ENCODE data around the gene SNX9.

The SNX9 gene

DNA sequence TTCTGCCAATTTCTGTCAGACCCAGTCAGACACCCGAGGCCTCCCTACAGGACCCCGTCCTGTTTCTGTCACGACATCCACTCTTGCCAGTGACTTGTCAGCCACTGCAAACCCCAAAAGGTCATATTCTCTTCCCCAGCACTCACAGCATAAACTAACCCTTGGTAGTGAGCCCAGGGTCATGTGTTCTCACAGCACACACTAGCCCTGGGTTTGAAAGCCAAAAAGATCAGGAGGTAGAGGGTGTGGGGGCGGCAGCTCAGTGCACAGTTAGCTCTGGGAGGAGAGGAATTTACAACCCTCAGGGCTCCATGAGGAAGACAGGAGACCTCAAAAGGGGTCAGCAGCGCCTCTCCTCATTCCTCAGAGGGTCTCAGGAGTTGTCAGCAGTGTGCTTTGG lies 9.9 kb upstream of the SNX9 start:
- Histone ChIP-seq H3K9me3 (ENCODE audit: low read length) (peaks cover 4% of the 10 kb centered on the region; the same call in 1 of the 2 replicates), H3K27me3 (ENCODE audit: insufficient read depth, low read length) (0 out of 2 replicates have a peak, but pooled peaks cover 3% of the 10 kb centered on the region), H3K79me2 (ENCODE audit: insufficient read depth, low read length) (no peaks in the 10 kb centered on the region), H4K20me1 (ENCODE audit: insufficient read depth, low read length) (no peaks in the 10 kb centered on the region), H3F3A (ENCODE audit: insufficient read depth, low read length) (no peaks in the 10 kb centered on the region), H3K4me1 (ENCODE audit: insufficient read depth, low read length, severe bottlenecking) (peaks cover 8% of the 10 kb centered on the region), H3K9ac (ENCODE audit: low read length) (no peak overlapping the region), H2AFZ (ENCODE audit: low read length) (no peak overlapping the region), H3K4me3 (ENCODE audit: low read depth, low read length, poor library complexity, severe bottlenecking) (no peak overlapping the region), H3K4me2 (ENCODE audit: low read length) (no peak overlapping the region), H3K9me2 (ENCODE audit: low read depth, low read length) (no peaks in the 10 kb centered on the region), H3K27ac (ENCODE audit: low read depth, low read length, poor library complexity, severe bottlenecking) (no peak overlapping the region), H3K36me3 (ENCODE audit: insufficient read depth, low read length) (no peaks in the 10 kb centered on the region)
- no peak for TF ChIP-seq EZH2 (IDR thresholded peaks at IDR 0.05; ENCODE audit: borderline replicate concordance, low read length)
- TF ChIP-seq, protein P1, sequence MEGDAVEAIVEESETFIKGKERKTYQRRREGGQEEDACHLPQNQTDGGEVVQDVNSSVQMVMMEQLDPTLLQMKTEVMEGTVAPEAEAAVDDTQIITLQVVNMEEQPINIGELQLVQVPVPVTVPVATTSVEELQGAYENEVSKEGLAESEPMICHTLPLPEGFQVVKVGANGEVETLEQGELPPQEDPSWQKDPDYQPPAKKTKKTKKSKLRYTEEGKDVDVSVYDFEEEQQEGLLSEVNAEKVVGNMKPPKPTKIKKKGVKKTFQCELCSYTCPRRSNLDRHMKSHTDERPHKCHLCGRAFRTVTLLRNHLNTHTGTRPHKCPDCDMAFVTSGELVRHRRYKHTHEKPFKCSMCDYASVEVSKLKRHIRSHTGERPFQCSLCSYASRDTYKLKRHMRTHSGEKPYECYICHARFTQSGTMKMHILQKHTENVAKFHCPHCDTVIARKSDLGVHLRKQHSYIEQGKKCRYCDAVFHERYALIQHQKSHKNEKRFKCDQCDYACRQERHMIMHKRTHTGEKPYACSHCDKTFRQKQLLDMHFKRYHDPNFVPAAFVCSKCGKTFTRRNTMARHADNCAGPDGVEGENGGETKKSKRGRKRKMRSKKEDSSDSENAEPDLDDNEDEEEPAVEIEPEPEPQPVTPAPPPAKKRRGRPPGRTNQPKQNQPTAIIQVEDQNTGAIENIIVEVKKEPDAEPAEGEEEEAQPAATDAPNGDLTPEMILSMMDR (IDR thresholded peaks at IDR 0.05; ENCODE audit: low read length), result no peak

DNA sequence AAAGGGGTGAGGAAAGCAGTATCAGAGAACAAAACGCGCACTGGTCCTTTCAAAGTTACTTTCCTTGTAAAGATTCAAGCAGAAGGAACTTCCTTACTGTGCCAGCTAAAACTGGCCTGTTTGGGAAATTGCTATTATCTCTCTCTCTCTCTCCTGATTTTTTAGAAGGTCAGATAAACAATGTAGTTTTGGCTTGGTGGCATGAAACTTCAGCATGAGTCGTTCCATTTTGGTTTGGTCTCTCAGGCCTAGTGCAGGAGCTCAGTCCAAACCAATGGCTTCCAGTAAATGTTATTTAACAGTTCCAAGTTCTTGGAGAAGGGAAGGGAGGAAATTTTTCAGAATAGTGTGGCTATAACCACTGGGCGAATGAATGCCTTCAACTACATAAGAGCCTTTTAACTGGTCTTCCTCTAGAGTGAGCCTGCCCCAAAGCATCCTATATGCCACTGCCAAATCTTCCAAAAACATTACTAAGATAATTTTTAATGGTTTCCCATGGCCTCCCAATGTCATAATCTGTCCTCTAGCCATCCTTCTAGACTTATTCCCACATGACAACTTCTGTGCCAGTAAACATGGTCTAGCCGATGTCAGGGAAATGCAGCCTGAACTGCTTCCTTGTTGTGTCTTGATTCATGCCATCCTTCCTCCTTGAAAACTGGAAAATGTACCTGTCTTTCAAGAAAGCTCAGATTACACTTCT lies 9.1 kb upstream of the SNX9 start:
- no peak overlapping the region for H3K4me2 ChIP-seq (ENCODE audit: low read length)

DNA sequence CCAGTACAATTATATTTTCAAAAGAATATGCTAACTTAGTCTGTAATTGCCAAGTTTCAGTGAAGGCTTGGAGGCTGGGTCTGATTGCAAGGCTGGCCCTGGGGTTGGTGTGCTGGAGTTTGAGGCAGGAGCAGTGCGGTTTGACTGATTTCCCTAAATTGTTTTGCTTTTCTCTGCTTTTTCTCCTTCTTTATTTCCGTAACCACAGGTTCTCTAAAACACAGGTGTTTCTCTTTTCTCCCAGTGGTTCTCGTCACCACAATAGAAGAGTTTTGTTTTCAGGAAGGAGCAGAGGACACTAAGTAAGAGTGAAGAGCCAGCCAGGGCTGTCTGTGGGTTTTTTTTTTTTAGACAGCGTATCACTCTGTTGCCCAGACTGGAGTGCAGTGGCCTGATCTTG lies 8.2 kb upstream of the SNX9 start:
- no peak overlapping the region for H3K27ac ChIP-seq (ENCODE audit: low read depth, low read length, poor library complexity, severe bottlenecking)
- TF ChIP-seq EZH2 (IDR thresholded peaks at IDR 0.05; ENCODE audit: borderline replicate concordance, low read length), result no peak
- TF ChIP-seq, protein P1 (IDR thresholded peaks at IDR 0.05; ENCODE audit: low read length), result no peak
- H3F3A ChIP-seq (ENCODE audit: insufficient read depth, low read length), result no peaks in the 10 kb centered on the region
- H3K4me1 ChIP-seq (ENCODE audit: insufficient read depth, low read length, severe bottlenecking), result peaks cover 8% of the 10 kb centered on the region
- H3K9me2 ChIP-seq (ENCODE audit: low read depth, low read length), result no peaks in the 10 kb centered on the region
- no peak overlapping the region for H3K4me2 ChIP-seq (ENCODE audit: low read length)
- no peak overlapping the region for H3K4me3 ChIP-seq (ENCODE audit: low read depth, low read length, poor library complexity, severe bottlenecking)
- no peaks in the 10 kb centered on the region for H3K36me3 ChIP-seq (ENCODE audit: insufficient read depth, low read length)
- no peak overlapping the region for H3K9ac ChIP-seq (ENCODE audit: low read length)
- H3K79me2 ChIP-seq (ENCODE audit: insufficient read depth, low read length), result no peaks in the 10 kb centered on the region
- no peaks in the 10 kb centered on the region for H4K20me1 ChIP-seq (ENCODE audit: insufficient read depth, low read length)
- H3K27me3 ChIP-seq (ENCODE audit: insufficient read depth, low read length), result peaks cover 6% of the 10 kb centered on the region; the same call in 1 of the 2 replicates
- H2AFZ ChIP-seq (ENCODE audit: low read length), result no peak overlapping the region
- H3K9me3 ChIP-seq (ENCODE audit: low read length), result no peaks in the 10 kb centered on the region

More for the DNA sequence above, 9.1 kb upstream of the SNX9 start:
- Histone ChIP-seq H3K27ac (ENCODE audit: low read depth, low read length, poor library complexity, severe bottlenecking) (no peak overlapping the region), H3K4me3 (ENCODE audit: low read depth, low read length, poor library complexity, severe bottlenecking) (no peak overlapping the region), H3K36me3 (ENCODE audit: insufficient read depth, low read length) (no peaks in the 10 kb centered on the region), H3F3A (ENCODE audit: insufficient read depth, low read length) (no peaks in the 10 kb centered on the region), H3K9me3 (ENCODE audit: low read length) (no peaks in the 10 kb centered on the region), H2AFZ (ENCODE audit: low read length) (no peak overlapping the region), H3K4me1 (ENCODE audit: insufficient read depth, low read length, severe bottlenecking) (peaks cover 8% of the 10 kb centered on the region), H3K9ac (ENCODE audit: low read length) (no peak overlapping the region), H3K27me3 (ENCODE audit: insufficient read depth, low read length) (0 out of 2 replicates have a peak, but pooled peaks cover 3% of the 10 kb centered on the region), H4K20me1 (ENCODE audit: insufficient read depth, low read length) (no peaks in the 10 kb centered on the region), H3K79me2 (ENCODE audit: insufficient read depth, low read length) (no peaks in the 10 kb centered on the region), H3K9me2 (ENCODE audit: low read depth, low read length) (no peaks in the 10 kb centered on the region)
- TF ChIP-seq, protein P1 (IDR thresholded peaks at IDR 0.05; ENCODE audit: low read length), result no peak
- no peak for TF ChIP-seq EZH2 (IDR thresholded peaks at IDR 0.05; ENCODE audit: borderline replicate concordance, low read length)
